ENCODE measurements around the gene ADAM8.
"Not testable (repeated sequence)": the region's sequence is repeated elsewhere in the genome, so short reads cannot be mapped to it uniquely, and the experiment has no call there.

The ADAM8 gene

DNA sequence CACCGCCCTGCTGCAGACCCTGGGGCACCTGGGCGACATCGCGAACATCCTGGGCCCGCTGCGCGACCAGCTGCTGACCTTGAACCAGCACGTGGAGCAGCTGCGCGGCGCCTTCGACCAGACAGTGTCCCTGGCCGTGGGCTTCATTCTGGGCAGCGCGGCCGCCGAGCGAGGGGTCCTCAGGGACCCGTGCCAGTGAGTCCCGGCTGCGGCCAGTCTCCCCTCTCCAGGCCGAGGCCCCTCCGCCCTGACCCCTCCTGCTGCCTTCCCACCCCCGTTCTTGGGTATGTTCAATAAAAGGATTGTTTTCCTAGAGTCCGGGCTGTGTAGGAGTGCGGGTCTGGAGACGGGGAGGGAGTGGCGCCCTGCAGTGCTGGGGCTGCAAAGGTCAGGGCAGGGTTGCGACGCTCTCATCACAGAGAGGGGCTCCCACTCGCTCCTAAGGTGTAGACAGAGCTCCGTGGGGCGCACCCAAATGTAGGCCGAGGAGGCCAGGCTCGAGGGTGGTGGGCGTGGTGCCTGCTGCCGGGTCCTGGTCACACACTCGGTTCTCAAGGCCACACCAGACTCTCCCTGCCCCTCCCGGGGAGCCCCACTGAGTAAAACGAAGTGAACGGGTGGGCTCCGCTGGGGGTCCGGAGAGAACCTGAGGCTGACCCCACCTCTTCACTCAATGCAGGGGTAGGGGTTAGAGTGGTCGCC is 45.3 kb downstream of the ADAM8 start:
- DNase-seq (ENCODE audit: low spot score): no peak

DNA sequence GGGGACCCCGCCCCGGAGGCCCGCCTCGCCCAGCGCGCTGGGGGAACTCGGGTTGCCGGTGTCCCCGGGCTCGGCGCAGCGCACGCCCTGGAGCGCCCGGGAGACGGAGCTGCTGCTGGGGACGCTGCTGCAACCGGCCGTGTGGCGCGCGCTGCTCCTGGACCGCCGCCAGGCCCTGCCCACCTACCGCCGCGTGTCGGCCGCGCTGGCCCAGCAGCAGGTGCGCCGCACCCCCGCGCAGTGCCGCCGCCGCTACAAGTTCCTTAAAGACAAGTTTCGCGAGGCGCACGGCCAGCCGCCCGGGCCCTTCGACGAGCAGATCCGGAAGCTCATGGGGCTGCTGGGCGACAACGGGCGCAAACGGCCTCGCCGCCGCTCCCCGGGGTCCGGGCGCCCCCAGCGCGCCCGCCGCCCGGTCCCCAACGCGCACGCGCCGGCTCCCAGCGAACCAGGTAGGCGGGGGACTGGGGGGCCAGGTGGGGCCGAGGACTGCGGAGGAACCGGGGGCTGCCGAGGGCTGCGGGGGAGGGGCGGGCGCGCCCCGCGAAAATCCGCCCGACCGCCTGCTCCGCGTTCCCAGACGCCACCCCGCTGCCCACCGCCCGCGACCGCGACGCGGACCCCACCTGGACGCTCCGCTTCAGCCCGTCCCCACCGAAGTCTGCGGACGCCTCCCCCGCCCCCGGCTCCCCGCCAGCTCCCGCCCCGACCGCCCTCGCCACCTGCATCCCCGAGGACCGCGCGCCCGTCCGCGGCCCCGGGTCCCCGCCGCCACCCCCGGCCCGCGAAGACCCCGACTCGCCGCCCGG is 46.1 kb downstream of the ADAM8 start:
- no peak for DNase-seq (ENCODE audit: low spot score)

DNA sequence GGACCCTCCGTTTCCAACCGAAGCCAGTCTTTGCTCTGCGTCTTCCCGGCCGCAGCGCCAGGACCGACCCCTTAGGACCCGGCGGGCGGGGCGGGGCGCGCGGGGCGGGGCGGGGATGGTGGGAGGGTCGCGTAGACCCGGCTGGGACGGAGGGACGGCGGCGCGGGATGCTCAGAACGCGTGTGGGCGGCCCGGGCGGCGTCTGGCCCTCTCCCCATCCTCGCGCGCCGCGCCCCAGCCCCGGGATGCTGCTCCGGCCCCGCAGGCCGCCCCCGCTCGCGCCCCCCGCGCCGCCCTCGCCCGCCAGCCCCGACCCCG is 46.7 kb downstream of the ADAM8 start, which contains the start of gene UTF1:
UTF1 (plus strand) TSS at position 174 of the 318 bp plus-strand sequence; CDS start at position 246, 72 bp downstream.
- no peak for DNase-seq (ENCODE audit: low spot score)

DNA sequence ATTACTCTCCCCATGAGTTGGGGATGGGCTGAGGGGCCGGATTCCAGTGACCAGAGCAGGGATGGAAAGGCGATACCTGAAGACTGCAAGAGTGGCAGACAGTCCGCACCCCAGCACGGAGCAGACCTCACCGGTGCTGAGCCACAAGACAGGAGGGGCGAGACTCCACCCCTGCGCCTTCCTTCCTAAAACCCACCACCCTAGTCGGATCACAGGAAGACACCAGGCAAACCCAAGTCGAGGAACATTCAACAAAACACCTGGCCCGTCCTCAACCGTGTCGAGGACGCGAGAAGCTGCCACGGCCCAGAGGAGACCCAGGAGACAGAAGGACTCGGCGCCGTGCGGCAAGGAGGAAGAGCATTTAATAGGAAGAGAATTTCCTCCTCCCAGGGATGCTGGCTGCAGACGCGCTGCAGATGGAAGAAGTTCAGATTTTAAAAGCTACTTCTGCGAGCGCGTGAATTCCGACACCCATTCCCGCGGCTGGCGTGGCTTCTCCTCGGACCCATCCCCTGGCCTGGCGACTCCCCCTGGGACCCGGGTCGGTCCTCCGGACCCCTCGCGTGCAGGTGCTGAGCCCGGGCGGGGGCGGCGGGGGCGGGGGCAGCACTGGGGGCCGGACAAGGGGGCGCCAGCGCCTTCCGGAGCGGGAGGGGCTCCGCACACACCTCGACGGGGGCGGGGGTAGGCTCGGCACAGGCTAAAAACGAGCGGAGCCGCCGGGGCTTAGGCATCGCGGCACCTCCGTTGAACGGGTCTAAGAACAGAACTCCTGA is 47.2 kb downstream of the ADAM8 start:
- no peak for DNase-seq (ENCODE audit: low spot score)

DNA sequence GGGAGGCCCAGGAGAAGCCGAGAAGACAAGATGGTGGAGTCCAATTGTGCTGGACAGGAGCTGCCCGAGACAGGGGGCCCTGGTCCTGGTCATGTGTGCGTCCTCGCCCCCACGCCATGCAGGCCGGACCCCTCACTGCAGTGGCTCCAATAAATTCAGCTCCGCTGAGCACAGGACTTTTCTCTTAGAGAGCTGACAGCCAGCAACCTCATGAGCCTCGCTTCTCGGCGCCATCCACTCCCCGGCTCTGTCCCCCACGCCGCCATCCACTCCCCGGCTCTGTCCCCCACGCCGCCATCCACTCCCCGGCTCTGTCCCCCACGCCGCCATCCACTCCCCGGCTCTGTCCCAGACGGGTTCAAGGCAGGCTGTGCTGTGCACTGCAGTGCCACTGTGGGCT is 49.4 kb downstream of the ADAM8 start:
- DNase-seq (ENCODE audit: low spot score): no peak

DNA sequence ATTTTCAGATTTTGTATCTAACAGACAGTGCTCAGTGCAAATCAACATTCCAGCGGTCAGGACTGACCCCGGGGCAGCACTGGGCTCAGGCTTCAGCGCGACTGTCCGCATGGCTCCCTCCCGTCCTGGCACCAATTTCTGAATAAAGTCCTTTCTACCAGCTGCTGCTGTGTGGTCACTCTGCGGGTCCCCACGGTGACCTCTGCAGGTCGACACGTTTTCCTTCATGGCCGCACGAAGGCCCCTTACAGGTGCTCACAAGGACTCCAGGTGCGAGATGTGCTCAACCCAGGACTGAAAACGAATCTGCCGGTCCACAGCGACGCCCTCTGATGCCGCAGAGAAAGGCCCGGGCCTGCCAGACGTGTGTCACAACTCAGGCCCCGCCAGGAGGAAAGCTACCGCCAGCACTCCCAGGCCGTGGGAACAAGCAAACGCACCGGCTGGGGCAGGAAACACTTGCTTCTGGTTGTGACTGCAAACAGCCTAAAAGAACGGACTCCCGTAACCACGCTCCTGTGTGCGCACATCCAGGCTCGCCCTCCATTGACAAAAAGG is 50.3 kb downstream of the ADAM8 start:
- no peak for DNase-seq (ENCODE audit: low spot score)

DNA sequence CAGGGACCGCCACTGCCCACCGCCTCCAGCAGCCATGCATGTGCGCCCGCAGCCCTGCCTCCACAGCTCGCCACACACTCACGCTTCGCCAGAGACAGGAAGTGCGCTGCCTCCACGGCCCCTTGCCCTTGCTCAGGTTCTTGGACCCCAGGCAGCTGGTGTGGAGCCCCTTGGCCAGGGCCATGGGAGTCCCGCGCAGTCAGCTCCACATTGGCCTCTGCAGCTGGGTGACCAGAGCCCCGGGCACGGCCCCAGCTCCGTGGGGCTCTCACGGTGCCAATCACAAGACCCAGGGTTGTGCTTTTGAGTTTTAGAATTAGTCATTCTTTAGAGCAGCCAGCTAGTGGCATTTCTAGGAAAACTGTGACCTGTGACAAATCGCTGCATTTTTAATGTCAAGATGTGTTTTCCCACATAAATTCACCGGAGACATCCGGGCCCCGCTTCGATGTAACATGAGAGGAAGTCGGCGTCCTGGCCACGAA is 50.9 kb downstream of the ADAM8 start:
- DNase-seq (ENCODE audit: low spot score): no peak

DNA sequence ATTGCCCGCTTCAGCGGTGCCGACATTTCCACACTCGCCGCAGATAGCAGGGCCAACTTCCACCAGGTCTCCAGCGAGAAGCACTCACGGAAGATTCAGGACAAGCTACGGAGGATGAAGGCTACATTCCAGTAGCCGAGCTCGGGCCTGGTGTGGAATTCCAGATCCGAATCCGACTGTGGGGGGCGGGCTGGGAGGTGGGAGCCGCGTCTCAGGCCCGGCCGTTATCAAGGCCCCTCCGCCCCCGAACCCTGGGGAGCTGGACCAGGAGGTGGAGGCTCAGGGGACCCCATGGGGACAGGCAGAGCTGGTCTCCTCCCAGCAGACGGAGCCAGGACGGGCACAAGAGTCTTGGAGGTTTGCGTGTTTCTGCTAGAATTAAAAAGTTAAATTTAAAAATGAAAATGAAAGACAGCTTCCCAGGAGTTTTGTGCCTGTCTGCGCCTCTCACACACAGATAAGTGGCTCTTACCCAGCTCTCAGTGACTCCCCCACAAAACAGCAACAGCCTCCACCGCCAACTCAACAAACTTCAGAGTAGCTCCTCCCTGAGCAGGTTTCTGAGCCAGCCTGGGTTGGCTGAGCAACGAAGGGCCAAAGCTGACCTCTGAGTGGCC is 51.8 kb downstream of the ADAM8 start:
- no peak for DNase-seq (ENCODE audit: low spot score)

DNA sequence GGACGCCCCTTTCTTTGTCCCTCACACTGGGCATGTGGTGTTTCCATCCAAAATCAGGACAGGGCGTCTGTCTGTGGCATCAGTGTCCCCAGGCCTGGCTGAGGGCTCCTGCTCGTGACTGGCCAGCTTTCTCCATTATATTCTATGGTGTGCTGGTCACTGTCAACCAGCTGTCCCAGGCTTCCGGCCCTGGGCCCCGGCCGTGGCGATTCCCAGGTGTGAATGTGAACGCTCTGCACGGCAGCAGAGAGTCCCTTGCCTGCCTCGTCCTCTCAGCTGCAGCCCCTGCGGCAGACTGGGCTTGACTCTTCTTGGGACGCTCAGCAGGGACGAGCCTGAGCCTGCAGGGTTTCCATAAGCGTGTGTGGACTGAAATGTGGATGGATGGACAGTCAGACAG is 52.6 kb downstream of the ADAM8 start:
- no peak for DNase-seq (ENCODE audit: low spot score)

DNA sequence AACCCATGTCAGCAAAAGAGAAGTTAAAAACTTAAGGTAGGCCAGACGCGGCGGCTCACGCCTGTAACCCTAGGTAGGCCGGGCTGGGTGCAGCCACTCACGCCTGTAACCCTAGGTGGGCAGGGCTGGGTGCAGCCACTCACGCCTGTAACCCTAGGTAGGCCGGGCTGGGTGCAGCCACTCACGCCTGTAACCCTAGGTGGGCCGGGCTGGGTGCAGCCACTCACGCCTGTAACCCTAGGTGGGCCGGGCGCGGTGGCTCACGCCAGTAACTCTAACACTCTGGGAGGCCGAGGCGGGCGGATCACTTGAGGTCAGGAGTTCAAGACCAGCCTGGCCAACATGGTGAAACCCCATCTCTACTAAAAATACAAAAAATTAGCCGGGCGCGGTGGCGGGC is 54.9 kb downstream of the ADAM8 start:
- DNase-seq (ENCODE audit: low spot score): not testable (repeated sequence)

DNA sequence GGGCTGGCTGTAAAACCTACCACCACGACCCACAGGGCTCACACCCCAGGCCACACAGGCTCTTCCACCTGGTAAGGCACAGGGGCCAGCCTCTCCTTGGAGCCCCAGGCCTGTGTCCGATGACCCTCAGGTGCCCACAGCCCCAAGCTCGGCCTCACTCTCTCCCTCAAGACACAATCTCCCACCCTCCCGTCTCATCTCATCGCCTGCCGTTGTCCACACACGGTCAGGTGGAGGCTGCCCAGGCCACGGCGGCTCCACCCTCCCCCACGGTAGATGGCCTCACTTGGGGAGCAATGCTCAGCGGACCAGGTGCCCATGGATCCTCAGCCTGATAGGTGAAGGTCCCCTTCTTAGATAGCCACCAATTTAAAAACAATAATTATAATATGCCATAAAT is 55.3 kb downstream of the ADAM8 start:
- DNase-seq (ENCODE audit: low spot score): no peak

DNA sequence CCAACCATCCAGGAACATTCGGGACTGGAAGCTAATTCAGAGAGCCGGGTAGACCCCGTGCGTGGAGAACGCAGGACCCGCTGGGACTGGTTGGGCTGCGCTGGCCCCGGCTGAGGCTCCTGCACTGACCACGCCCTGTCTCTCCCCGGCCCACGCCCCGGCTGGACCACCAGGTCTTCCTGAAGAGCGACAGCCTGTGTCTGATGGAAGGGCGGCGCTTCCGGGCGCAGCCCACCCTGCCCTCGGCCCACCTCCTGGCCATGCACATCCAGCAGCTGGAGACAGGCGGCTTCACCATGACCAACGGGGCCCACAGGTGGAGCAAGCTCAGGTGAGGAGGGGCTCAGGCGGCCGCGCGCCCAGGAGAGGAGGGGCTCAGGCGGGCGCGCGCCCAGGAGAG is 56.9 kb downstream of the ADAM8 start:
- DNase-seq (ENCODE audit: low spot score): no peak

DNA sequence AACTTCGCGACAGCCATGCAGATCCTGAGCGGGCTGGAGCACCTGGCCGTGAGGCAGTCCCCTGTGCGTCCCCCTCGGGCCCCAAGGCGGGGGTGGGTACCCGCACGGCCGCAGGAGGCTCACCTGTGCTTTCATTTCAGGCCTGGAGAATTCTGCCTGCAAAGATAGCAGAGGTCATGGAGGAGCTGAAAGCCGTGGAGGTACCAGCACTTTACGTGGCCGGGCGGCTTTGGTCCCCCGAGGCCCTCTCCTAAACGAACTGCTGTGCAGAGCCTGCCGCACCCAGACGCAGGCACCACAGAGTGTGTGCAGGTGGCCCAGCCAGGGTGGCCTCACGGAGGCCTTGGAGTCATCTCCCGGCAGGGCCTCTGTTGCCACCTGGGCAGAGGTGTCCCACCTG is 57.8 kb downstream of the ADAM8 start:
- no peak for DNase-seq (ENCODE audit: low spot score)

DNA sequence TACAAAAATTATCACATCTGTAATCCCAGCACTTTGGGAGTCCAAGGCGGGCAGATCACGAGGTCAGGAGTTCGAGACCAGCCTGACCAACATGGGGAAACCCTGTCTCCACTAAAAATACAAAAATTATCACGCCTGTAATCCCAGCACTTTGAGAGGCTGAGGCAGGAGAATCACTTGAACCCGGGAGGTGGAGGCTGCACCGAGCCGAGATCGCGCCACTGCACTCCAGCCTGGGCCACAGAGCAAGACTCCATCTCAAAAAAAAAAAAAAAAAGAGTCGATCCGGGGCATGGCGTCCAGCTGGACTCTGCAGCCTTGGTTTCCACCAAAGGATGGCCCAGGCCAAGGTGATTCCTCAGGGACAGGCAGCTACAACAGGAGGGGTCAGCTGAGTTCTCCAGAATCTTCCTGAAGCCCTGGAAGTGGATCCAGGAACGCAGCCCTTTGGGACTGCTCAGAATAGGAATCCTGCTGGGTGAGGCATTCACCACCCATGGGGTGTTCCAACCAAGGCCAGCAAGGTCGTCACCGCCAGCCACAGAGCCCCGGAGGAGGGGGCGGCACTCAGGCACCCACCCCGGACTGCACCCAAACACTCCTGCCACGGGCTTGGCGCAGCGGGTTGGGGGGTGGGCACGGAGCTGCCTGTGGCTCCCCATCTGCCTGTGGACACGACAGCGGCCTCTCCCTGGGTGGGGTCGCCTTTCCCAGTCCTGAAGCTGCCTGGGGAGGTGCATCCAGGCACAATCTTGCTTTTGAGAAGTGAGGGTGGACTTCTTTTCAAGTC is 58.7 kb downstream of the ADAM8 start:
- no peak for DNase-seq (ENCODE audit: low spot score)

DNA sequence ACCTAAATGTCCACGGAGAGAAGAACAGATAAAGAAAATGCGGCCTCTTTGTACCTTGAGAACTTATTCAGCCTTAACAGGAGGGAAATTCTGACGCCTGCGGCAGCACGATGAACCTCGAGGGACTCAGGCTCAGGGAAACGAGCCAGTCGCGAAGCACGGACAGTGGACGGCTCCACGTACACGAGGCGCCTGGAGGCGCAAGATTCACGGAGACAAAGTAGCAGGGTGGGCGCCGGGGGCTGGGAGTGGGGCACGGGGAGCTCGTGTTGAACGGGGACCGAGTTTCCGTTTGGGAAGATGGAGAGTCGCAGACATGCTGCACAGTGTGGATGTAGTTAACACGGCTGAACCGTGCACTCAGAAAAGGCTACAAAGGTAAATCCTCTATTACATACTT is 59.9 kb downstream of the ADAM8 start:
- DNase-seq (ENCODE audit: low spot score): no peak

DNA sequence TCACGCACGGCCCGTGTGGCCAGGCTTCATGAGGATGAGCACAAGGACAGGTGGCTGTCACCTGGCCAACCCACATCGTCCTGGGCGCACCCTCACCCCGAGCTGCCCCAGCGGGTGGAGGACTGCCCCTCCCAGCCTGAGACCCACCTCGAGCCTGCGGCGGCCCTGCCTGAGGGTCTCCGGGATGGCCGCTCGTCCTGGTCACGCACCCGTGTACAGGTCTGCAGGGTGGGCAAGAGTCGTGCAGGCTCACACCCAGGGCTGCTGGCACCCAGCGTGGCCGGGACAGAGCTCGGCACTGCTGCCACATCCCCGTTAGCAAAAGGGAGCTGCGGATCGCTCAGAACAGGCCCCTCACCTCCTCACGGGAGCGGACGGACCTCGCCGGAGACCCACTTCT is 61.1 kb downstream of the ADAM8 start:
- no peak for DNase-seq (ENCODE audit: low spot score)

DNA sequence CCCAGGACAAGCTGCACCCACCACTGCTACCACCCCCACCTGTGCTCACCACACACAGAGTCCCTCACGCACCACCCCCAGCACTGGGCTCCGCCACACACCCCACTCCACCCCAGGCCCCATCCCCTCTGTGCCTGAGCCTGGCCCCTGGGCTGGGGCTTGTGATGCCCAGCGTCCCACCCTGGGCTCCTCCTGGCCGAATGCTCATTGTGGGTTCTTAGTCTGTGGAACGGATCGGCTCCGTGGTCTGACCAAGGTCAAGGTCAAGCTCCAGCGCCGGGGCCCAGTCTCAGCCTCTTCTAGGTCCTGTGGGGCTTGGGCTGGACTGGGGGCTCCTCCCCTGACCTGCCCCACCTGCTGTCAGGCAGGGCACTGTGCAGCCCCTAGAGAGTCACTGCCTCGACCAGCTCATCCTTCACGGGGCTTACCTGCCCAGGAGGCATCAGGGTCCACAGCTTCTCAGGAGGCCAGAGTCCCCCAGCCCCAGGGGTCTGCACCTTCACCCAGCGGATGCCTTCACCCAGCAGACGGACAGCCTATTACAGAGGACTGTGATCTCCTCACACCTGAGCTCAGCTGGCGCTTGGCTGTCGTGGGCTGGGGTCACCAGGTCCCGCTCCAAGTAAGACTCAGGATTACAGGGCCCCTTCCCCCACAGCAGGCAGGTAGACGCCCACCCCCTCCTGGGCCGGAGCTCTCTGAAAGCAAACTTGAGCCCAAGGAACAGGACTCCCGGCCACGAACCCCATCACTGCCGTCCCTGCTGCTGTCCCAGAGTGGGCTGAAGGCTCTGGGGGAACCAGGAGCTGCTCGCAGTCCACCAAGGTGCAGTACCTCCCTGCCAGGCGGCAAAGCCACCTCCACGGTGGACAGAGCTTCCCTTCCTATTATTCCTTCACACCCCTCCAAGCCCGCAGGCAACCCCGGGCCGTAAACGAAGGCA is 61.9 kb downstream of the ADAM8 start:
- DNase-seq (ENCODE audit: low spot score): no peak

DNA sequence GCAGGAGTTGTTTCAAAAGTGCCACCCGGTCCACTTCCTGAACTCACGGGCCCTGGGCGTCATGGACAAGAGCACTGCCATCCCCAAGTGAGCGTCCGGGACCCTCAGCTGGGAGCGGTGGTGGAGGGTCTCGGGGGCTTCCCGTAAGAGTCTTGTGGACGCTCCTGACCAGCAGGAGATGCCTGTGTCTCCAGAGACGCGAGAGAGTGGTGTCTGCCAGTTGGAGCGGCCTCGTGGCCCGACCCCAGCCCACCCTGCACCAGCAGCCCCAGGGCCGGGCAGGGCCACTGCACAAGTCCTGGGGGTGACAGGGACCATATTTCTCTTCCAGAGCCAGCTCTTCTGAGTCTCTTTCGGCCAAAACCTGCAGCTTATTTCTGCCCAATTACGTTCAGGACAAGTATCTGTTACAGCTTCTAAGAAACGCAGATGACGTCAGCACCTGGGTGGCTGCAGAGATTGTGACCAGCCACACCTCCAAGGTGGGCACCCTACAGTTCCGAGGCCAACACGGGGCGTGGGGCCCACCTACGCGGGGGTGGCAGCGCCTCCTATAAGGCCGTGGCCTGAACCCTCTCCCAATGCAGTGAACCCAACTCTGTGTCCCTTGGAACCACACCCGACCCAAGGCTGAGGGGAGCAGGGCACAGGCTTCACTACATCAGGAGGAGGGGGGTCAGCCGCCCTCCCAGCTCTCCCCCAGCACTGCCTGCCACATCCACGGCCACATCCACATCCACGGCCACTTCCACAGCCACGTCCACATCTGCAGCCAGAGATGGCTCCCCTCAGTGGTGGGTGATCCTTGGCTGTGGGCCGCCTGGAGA is 62.8 kb downstream of the ADAM8 start:
- DNase-seq (ENCODE audit: low spot score): no peak

DNA sequence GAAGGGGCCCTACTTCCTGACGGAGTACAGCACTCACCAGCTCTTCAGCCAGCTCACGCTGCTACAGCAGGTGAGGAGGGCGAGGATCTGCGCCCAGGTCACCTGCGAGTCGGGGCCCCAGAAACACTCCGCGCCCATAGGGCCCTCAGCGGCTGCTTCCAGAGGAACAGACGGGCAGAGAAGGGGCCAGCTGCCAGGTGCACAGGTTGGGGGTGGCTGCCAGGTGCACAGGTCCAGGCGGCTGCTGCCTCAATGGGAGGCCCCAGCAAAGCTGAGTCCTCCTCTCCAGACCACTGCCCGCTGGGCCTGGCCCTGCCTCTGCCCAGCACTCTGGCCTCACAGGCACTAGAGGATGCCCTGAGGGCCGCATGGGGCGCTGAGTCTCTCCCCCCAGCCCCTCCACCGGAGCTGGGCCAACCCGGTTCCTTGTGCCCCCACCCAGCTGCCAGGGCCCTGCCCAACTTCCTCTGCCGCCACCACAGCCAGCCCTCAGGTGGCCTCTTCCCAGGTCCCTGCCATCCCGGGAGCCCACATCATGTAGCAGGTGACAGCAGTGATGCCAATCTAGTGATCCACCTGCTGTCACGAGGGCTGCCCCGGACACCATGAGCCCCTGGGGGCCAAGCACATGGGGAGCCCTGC is 63.7 kb downstream of the ADAM8 start:
- peak; percentile 40 for DNase-seq (ENCODE audit: low spot score)
